Stimulated activated CD4-positive, alpha-beta T cell treated with anti-CD3 and anti-CD28 coated beads, Interleukin-2, amount 100 ng/mL, for 4 hours (primary cell): ENCODE measurements around the gene SYTL2.

ENCODE experiments used
- DNase-seq: peaks from one replicate; pipeline ENCODE4 v3.0.0-alpha.2; 2020; ENCODE audit warnings: low read depth

Gene SYTL2

DNA sequence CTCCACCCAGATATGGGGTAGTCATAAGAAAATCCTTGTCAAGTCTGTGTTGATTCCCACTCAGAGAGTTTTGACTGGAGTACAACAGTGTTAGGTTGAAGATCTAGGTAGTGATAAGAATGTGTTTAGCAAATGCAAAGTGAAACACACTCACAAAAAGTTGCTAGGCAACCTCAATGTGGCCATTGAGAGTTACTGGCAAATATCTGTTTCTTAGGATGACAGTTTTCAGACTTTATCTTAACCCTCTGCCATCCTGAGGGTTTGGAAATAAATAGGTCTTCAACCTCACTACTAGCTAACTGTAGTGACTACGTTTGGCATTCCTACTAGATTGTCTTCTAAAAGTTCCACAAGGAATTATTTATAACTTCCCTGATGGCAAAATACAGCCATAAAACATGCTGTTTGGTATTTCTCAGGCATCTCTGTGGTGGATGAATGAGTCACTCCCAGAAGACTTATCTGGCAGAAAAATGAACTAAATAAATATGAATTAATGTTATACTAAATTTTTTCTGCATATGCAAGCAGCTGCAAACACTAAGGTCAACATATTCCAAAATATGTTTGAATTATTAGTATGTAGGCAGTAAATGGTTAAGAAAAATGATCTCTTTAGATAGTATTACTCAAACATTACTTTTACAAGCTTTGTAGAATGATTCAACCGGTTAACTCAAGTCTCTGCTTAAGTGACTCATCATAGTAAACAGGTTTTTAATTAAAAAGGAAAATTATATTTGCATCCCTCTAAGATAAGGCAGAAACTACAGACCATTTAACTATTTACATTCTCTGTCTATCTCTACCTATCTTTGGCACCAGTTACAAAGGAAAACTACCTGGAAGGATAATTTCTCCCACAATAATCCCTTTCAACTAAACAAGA, 17.1 kb upstream of the SYTL2 start:
- no peak for DNase-seq

DNA sequence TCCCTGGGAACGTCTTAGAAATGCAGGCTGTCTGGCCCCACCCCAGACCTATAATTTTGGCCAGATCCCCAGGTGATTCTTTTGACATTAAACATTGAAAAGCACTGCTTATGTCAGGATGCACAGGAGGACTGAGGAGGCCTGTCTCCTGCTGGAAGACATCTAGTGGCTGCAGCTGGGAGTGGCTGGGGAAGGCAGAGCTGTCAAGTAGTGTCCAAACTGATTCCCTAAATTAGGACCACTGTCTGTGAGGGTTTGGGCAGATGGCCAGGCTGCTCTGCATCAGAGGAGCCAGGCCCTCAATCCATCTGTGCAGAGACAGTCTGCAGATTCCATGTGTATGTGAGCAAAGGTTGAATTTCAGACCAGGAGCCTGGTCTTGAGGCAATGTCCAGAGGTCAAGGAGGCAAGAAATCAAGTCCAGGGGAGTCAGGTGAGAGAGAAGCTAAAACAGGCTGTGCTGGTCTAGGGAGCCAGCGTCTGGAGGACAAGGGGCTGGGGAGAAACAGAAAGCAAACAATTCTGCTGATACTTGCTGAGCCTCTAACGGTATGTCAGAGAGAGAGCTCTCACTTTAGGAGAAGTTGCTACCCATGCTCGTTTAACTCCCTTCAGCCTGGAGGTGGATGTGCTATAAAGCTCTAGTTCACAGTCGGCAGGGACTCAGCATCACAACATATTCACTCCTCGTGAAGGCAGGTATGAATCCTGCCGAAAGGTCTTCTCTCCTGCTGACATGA, 15.3 kb upstream of the SYTL2 start:
- no peak for DNase-seq

DNA sequence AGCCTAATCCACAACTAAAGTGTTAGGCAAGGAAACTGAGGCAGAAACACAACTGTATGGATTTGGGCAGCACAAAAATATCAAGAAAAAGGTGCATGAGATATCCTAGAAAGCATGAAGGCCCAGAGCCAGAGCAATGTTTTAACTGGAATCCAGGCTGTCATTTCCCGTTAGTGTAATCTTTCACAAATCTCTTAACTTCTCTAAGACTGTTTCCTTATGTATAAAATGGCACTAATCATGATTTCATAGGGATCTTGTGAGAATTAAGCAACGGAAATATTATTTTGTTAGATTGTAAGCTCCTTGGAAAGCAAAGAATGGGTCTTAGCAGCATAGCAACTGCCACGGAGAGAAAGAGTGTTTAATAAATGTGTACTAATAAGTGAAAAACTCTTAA, 14.7 kb upstream of the SYTL2 start:
- no peak for DNase-seq

DNA sequence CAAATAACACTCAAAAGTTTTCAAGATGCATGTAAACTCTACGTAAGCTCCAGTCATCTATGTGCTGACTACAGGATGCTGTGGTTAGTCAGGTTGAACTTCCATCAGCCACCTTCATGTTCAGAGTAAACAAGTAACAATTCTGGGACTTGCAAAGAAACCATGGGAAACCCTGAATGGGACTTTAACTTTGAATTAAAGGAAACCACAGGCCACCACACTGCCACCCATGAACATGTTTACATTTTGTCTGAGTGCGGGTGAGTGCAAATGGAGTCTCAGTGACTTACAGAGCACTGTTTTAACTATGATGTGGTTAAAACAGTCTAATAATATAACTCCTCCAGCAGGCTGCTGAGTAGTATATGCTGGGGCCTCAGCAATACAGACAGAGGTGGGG, 12.9 kb upstream of the SYTL2 start:
- peak; percentile 18 for DNase-seq

DNA sequence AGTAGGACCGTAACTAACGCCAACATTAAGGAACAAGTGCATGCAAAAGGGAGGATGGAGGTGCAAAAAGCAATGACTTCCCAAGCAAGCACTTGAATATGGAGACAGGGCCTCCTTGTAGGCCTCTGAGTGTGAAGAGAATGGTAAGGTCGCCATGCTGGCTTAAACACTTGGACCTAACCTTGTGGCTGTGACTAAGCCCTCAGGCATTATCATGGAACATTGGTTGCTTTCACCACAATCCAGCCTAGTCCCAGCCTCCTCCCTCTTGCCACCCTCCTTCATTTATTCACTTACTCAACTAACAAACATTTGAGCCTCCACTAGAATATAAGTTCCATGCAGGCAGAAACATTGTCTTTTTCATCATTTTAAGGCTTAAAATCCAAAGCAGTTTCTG, 11.9 kb upstream of the SYTL2 start:
- no peak for DNase-seq

DNA sequence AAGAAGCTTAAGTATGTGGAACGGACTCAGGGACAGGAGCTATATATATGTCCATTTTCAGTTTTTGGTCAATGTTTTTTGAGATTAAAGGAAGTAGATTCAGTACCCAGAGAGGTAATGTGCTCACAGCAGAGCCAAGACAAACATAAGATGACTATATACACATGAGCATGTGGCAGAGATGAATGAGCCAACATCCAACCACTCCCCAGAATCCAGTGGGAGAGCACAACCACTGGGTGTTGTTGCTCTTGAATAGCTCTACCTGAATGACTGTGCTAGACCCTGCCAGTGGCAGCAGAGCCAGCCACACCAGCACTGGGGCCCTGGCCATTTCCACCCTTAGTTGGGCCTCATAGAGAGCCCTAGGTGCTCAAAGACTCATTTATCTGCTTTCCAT, 10.7 kb upstream of the SYTL2 start:
- no peak for DNase-seq

DNA sequence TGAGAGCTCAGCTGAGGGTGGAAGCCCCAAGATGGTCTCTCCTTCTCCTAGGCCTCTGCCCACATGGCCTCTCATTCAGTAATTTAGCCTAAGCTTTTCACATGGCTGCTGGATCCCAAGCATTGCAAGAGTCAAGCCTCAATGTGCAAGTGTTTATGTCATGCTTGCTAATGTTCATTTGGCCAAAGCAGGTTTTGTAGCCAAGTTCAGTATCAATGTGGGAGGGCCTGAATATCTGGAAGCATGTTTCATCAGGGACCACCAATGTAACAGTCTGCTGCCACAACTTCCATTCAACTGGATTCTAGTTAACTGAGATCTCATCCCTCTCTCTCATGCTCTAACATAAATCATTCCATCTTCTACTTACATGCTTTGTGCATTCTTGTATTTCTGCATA, 8.5 kb upstream of the SYTL2 start:
- no peak for DNase-seq

DNA sequence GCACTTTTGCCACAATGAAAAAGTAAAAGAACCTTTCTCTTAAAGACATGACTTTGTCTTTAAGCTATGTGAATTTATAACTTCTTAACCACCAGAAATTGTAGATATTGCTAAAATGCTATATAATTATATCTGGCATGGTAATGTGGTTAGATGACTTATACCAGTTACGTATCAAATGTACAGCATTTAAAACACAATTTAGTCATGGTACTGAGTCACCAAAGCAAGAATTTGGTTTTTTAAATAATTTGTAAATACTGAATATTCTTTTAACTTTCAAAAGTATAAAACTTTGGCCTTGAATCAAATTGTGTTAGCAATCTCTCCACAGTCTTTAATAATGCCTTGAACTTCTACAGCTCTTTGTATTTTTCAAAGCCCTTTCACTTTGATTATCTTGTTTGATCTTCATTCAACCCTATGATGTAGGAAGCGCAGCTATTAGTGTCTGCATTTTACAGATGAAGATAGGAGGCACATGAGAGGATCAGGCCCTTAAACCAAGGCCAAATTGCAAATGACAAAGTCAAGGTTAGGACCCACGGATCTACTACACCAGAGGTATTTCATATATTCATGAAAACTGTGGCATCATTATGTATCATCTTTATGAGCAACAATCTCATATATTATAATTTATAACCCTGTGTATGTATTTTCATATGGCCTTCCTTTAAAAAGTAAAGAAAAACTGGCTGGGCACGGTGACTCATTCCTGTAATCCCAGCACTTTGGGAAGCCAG, 4.4 kb upstream of the SYTL2 start:
- no peak for DNase-seq

DNA sequence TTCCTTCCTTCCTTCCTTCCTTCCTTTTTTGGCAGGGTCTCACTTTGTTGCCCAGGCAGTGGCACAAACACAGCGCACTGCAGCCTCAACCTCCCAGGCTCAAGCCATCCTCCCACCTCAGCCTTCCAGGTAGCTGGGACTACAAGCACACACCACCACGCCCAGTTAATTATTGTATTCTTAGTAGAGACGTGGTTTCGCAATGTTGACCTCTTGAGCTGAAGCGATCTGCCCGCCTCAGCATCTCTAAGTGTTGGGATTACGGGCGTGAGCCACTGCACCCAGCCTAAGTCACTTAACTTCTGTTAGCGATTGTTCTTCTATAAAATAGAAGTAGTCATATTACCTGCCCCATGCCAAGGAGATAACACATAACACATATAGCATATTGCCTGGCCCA, 2.8 kb upstream of the SYTL2 start:
- DNase-seq = no peak

DNA sequence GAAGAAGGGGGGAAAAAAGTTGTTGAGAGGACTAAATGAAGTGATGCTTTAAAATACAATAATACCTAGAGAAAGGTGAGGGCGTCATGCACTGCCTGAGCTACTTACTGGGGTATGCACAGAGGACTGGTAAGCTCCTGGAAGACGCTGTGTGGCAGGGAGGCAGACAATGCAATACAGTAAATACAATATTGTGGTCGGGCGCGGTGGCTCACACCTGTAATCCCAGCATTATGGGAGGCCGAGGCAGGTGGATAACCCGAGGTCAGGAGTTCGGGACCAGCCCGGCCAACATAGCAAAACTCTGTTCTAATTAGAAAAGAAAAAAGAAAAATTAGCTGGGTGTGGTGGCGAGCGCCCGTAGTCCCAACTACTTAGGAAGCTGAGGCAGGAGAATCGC, 683 bp upstream of the SYTL2 start:
- DNase-seq = no peak

DNA sequence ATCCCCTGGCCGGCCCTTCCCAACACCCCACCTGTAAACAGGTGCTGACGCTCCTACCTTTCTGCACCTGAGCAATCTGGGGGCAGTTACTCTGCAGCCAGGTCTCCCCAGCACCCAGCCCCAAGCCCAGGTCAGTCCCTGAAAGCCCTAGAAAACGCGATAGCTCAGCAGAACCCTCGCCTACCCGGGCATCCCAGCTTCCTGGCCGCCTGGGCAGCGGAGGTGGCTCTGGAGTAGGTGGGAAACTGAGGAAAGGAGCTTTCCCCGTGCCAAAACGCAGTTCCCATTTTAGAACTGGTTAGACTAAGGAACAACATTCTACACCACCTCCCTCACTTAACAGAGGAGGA, 445 bp downstream of the SYTL2 start:
- DNase-seq = no peak

DNA sequence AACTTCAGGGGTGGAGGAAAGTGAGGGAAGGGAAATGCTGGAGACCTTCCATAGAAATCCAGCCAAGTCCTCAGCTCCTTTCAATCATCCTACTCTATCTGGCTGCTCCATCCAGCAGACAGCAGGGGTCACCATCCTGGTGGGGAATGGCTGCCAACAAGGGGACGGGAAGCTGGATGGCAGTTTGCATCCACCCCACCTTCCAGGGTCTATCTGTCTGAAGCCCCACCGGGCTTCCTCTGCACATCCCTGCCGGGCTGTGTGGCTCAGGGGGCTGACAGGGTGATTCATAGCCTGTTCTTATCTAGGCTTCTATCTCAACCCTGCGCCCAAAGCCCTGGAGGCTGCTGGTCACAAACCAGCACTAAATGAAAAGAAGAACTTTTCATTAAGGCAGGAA, 1.1 kb downstream of the SYTL2 start:
- DNase-seq = no peak

DNA sequence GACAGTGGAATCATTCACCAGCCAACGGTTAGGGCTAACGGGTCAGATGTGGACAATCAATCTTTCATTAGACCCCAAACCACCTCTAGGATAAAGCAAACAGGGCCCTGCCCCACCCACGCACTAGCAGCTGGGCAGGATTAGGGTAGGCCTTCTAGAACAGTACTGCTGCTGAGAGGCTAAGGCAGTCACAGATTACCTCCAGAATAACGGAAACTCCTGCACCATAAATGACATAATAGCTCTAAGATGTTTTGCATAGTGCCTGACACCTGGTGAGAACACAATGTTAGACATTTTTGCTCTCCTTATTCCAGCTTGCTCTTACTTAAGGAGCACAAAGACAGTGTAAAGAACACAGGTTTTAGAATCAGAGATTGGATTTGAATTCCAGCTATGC, 1.8 kb downstream of the SYTL2 start:
- DNase-seq = no peak

DNA sequence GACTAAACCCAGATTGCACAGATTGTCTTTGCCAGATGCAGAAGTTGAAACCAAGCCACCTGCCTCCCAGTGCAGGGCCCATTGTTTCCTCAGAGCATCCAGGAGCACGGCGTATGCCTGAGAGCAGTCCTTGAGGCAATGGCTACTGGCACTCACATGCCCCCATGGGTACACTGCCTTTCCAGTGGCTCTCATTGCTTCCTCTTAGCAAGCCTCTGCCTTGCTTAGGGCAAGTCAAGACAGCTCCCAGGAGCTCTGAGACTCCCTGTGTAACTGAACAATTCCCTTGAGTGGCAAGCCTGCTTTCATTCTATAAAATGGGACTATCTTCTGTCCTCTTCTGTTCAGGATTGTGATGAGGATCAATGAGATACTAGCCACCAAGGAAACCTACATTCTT, 4.1 kb downstream of the SYTL2 start:
- DNase-seq = no peak

DNA sequence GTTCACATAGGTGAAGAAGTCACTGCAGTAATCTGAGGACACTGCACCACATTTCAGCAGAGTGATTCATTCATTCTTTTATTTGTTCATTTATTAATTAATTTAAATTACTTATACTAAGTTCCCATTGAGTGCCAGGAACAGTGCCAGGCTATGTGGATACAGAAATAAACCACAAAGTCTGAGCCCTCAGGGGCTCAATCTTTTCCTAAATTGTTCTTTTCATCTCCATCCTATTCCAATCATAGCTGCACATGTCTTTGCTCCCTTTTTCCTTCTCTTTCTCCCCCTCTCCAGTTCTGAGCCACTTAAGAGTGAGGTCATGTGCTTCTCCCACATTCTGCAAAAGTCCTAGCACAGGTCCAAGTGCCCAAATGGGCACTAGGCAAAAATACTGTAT, 4.9 kb downstream of the SYTL2 start:
- no peak for DNase-seq

DNA sequence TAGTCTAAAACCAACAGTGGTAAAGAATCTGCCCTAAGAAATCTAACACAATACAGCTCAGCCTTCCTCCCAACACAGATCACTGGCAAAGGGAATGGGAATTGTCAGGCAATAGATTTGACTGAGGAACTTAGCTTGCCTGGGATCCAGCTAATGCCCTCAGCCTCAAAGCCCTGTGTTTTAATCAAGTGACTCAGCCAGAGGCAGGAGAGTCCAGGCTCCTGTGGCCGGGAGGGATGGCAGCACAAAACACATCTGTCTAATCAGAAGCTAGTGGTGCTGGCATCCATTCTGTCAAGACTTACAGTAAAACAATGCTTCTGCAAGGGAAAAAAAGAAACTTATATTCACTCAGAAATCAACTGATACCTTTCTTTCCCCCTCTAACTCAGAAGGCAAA, 5.6 kb downstream of the SYTL2 start:
- DNase-seq = no peak

DNA sequence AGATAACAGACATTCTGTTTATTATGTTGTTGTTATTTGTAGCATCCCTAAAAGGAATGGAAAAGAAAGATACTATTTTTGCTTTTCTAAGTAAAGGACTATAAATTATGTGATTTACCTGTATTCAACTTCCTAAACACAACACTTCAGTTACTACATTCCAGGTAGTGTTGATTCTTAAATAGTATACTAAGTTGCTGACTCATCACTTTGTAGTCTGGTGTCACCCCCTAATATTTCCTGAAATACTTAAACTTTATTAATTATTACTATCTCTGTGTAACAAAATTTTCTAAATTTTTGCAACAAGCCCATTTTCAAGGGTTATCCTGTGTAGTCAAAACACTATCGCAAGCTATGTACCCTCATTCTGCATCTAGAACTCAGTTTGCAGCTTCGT, 7.0 kb downstream of the SYTL2 start:
- DNase-seq = no peak

DNA sequence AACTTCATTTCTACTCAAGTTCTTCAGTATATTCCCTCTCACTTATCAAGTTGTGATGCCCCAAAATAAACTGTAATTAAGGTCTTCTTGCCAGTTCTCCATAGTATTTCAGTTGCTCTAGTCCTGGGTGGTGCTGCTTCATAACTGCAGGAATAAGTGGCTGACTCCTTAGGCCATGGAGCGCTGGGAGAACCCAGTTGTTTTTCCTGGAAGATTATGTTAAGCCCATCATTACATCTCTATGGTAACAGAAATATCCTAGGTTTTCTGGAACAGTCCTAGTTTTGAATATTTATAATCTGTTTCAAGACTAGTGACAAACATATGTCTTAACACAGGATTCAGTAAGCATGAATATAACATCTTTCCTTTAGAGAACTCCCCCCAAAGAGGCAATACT, 7.6 kb downstream of the SYTL2 start:
- DNase-seq = no peak

DNA sequence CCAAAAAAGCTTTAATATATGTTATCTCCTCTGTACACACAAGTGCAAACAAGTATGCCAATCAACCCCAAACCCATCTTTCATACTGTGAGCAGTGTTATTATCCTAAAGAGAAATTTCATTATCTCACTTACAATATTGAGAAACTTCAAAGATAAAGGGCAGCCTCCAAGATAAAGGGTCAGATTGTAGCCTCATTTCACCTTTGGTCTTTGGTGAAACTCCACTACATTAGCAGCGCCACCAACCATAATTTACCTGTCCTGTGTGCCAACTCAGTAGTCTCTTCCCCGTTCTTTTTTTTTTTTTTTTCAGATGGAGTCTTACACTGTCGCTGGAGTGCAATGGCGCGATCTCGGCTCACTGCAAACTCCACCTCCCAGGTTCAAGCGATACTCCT, 9.4 kb downstream of the SYTL2 start:
- DNase-seq = no peak

DNA sequence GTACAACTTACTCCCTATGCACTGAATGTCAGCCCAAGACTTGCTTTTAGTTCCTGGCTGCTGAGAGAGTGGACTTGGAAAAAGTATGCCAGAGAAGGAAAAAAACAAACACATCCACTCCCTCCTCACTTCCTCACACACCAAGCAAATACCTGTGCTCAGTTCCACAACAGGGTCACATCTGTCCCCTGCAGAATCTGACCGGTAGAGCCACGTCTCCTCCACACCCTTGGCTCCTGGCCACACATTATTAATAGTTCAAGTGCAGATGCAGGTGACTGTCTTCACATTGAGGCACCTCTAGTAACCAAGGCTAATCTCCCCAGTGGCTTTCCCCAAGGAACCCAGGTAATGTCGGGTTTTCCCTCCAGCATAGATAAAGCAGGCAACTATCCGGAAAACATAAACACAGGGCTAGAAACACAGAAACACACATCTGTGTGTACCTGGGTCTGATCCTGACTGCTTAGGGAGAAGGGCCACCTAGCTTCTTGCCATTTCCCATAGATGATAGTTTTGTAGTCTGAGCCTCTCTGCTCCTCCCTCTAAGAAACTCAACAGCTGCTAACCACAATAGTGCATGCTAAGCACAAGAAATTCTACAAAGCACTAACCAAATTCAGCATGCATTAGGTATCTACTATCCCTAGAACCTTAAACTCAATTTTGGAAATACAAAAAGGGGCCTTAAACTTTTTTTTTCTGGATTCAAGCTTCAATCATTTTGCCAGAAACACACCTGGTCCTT, 10.2 kb downstream of the SYTL2 start:
- DNase-seq = no peak

DNA sequence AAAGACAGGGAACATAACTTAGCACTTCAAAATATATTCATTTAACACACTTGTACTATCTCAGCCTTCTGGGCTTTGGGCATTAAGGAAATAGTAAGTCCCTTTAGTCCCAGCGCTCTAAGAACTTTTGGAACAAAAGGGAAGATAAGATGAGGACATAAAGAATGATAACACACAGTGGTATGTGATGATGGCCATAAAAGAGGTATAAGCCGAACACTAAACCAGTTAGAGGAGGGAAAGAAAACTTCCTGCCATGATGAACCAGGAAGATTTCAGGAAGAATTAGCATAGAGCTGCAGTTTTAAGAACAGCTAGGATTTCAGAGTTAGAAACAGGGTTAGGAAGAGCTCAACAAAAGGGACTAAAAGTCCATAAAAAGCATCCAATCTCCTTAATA, 11.8 kb downstream of the SYTL2 start:
- DNase-seq = no peak

DNA sequence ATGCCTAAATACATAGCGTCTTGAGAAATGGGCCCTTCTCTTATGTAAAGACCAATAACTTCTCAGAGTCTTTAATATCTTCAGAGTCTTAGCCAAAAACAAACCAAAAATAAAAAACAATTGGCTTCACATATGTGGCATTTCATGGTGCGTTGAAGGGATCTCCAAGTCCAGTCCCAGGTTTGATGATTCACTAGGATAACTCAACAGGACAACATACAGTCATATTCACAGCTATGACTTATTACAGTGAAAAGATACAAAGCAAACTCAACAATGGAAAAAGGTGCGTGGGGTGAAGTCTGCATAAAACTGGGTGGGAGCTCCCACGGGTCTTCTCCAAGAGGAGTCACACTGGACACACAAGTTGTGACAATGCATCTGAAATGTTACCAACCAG, 12.6 kb downstream of the SYTL2 start:
- no peak for DNase-seq
